ENCODE measurements around the gene HAS3.
A peak's percentile ranks its signal among the peaks of the same experiment; 100 is the strongest.
"Not testable (repeated sequence)": the region's sequence is repeated elsewhere in the genome, so short reads cannot be mapped to it uniquely, and the experiment has no call there.

The HAS3 gene

DNA sequence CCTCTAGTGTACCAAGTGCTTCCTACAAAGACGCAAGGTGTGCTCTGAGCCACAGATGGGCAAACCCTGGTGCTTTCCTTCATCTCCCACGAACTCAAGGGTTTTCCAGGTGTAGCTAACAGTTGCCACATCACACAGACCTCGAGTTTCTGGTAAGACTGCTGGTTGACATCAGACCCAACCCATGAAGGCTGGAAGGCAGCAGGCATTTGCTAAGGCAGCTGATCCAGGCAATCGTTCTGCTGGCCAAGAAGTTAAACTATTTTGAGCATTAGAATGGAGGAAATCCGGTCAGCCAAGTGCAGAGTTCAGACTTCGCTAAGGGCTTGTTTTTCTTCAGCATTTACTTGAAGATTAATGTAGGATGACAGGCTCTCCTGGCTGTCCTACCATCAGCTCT lies 11.5 kb downstream of the HAS3 start:
- no peak for DNase-seq (ENCODE audit: low read depth in 2 of 2)

DNA sequence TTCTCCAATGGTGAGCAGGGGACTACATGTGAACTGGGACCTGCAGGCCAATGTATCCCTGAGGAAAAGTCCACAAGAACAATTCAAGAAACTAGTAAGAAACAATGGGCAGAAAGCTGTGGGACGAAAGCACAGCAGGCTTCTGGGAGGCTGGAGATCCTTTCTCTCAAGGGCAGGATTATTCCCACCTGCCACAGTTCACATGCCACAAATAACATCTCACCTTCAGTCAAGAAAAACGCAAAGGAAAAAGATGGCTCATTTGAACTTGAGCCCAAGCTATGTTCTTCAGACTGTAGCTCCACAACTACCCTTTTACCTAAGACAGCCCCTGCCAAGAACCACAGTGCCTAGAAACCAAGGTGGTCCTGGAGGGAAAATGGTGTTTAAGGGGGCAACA lies 13.0 kb downstream of the HAS3 start:
- DNase-seq (ENCODE audit: low read depth in 2 of 2): no peak

DNA sequence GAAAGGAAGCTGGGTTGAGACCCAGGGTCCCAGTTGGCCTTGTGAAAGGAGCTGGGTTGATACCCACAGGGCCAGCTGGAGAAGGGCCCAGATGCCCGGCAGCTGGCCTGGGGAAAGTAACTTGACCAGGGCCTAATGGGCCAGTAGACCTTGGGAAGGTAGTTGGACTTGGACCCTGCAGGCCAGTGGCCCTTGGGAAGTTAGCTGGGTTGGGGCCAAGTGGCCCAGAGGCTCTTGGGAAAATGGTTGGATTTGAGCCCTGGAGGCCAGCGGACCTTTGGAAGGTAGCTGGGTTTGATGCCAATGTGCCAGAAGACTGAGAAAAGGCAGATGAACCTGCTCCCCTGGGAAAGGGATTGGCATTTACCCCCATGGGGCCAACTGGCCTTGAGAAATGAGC lies 13.5 kb downstream of the HAS3 start:
- no peak for DNase-seq (ENCODE audit: low read depth in 2 of 2)

DNA sequence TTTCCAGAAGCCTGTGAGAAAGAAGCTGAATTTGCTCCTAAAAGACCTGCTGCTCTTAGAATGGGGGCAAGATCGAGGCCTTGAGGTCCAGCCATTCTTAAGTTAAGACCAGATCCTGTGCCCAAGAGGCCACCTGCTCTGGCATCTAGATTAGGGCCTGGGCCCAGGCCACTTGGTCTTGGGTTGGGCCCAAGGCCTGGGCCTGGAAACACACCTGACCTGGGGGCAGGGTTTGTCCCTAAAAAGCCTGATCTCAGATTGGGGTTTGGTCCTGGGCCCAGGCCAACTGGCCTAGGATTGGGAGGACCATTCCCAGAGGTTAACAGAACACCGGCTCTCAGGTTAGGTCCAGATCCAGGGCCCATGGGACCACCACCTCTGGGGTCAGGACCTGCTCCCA lies 14.1 kb downstream of the HAS3 start:
- no peak for DNase-seq (ENCODE audit: low read depth in 2 of 2)

DNA sequence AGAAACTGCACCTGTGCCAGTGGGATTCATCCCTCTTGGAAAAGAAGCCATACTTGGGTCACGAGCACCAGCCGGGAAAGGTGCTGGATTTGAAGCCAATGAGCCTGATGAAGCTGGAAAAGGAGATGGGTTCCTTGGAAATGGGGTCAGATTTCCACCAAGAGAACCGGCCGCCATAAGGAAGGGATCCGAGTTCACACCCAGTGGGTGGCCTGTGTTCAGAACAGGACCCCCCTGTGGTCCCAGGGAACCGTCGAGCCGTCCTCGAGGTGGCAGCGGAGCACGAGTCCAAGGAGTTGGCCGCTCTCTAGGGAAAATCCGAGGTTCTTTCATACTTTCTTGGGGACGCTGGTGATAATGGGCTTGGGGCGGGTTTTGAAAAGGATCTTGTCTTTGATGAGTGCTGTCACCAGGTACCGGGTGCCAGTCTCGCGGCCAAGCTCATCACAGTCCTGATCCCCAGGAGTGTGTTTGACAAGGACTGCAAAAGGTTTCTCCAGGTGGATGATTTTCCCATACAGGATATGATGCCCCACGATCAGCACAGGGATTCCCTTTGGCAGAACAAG lies 14.7 kb downstream of the HAS3 start:
- no peak for DNase-seq (ENCODE audit: low read depth in 2 of 2)

DNA sequence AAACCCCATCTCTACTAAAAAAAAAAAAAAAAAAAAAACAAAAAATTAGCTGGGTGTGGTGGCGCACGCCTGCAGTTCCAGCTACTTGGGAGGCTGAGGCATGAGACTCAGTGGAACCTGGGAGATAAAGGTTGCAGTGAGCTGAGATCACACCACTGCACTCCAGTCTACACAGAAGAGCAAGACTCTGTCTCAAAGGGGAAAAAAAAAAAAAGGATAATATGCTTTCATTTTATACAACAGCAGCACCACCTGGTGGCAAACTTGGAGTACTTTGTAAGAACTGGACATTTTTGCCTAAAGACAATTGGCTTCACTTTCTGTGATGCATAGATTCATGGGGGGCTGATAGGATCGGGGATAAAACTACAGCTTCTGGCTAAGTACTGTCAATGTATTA lies 18.5 kb downstream of the HAS3 start:
- peak; percentile 38 to 44 for DNase-seq (ENCODE audit: low read depth in 2 of 2)

DNA sequence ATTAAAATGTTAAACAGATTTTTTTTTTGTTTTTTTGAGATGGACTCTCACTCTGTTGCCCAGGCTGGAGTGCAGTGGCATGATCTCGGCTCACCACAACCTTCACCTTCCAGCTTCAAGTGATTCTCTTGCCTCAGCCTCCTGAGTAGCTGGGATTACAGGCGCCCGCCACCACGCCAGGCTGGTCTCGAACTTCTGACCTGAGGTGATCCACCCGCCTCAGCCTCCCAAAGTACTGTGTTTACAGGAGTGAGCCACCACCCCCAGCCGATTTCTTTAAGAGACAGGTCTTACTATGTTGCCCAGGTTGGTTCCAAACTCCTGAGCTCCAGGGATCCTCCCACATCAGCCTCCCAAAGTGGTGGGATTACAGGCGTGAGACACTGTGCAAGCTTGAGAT lies 19.0 kb downstream of the HAS3 start:
- DNase-seq (ENCODE audit: low read depth in 2 of 2): not testable (repeated sequence)

DNA sequence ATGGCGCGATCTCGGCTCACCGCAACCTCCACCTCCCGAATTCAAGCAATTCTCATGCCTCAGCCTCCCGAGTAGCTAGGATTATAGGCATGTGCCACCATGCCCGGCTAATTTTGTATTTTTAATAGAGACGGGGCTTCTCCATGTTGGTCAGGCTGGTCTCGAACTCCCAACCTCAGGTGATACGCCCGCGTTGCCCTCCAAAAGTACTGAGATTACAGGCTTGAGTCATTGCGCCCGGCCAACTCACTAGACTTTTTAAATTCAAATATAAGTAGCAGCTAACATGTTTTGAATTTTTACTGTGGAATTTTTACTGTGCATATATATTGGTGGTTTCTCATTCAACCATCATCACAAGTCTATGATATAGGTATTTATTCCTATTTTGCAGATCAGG lies 19.5 kb downstream of the HAS3 start:
- not testable (repeated sequence) for DNase-seq (ENCODE audit: low read depth in 2 of 2)

DNA sequence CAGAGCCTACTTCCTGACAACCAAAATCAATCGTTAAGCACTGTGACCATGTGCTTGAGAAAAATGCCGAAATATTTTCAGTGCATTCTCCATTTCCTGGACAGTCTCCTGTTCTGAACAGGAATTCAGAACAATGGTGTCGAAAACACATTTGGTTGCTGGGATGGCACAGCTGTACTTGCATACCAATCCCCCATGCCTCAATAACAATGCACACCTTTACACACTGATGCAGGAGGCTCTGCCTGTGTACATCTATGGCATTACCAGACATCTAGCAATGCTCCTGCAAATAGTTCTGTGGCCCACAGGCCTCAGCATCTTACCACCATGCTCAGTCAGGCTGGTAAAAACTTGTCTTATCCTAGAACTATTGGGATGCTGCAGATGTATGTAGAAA lies 20.8 kb downstream of the HAS3 start:
- DNase-seq (ENCODE audit: low read depth in 2 of 2): no peak

DNA sequence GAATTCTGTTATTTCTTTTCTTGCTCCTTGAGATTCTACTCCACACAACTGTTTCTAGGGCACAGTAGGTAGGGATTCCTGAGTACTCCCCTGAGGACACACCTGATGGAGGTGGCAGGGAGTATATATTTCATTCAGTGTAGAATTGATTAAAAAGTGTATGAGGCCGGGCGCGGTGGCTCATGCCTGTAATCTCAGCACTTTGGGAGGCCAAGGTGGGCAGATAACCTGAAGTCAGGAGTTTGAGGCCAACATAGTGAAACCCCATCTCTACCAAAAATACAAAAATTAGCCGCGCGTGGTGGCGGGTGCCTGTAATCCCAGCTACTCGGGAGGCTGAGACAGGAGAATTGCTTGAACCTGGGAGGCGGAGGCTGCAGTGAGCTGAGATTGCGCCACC lies 21.3 kb downstream of the HAS3 start:
- DNase-seq (ENCODE audit: low read depth in 2 of 2): not testable (repeated sequence)

DNA sequence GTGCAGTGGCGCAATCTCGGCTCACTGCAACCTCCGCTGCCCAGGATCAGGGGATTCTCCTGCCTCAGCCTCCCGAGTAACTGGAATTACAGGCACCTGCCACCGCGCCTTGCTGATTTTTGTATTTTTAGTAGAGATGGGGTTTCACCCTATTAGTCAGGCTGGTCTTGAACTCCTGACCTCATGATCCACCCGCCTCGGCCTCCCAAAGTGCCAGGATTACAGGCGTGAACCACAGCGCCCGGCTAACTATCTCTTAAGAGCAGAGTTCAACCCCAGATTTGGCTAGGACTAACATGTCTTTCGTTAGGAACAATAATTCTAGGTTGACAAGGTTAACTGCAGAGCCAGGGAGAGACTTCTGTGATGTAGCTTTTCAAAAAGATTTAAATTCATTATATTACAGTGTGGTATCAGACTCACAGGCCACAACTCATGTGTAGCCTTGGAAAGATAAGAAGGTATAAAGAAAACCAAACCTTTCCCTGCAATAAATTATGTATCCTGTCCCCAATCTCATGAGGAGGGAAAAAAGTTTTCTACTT lies 22.6 kb downstream of the HAS3 start:
- no peak for DNase-seq (ENCODE audit: low read depth in 2 of 2)

DNA sequence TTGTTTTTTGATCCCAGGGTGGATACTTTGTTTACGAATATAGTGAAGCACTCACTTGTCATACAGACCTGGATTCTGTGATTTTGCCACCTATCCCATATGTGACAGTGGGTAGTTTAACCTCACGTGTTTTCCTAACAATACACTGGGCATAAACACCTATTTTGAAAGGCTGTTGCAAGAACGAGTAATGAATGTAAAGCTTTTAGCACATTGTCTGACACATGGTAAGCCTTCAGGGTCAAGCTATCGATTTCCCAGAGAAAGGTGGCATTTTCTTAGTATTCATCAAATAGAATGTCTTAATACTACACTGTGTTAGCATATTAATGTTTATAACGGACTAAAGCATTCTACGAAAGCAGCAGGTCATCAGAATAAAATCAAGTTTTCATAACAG lies 25.0 kb downstream of the HAS3 start:
- DNase-seq (ENCODE audit: low read depth in 2 of 2): no peak

DNA sequence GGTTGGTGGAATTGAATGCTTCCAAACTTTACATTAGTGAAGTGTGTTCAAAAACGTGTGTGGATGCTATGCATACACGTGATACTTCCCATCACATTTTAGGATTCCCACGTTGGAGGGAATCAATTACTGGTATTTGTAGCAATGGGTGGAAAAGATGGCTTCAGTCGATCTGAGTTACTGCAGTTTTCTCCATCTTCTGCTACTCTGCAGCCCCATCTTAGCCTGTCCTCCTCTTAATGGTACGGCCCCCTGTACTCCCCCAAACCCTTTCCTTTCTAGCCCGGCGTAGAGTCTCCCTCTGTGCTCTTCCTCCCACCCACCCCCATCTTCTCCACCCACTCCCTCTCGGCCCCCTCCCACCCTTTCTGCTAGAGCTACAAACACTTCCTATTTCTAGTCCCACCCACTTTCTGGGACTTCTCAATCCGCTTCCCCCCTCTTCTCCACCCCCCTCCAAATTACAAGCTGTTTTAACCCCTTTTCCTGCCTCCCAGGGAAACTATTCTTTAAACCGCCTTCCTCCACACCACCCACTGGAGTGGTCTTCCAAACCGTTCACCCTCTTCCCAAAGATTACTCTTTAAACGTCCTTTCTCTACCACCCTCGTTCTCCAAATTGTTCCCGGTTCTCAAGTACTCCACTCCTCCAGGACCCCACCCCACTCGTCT lies 25.9 kb downstream of the HAS3 start:
- no peak for DNase-seq (ENCODE audit: low read depth in 2 of 2)

DNA sequence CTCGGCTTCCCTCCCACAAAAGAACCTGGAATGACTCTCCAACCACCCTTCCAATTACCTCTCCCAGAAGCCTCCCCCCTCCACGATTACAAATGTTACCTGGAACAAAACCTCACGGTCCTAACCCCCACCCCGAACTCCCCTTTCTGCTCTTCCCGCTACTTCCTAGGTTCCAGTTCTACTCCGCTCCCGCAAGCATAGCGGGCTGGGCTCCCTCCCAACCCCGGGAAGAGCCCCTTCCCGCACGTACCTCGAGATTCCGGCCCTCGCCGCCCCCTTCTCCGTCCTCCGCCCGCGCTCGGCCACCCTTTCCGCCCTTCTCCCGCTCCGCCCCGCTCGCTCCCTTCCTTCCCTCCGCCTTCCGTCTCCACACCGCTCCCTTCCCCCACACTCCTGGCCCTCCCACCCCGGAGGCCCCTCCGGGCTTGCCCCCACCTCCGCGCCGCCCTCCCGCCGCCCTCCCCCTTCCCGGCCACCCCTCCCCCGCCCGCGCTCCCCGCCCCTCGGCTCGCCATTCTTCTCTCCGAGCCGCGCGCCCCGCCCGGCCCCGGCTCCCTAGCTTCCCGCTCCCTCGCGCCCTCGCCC lies 26.5 kb downstream of the HAS3 start:
- DNase-seq (ENCODE audit: low read depth in 2 of 2): peak; percentile 65 to 75

DNA sequence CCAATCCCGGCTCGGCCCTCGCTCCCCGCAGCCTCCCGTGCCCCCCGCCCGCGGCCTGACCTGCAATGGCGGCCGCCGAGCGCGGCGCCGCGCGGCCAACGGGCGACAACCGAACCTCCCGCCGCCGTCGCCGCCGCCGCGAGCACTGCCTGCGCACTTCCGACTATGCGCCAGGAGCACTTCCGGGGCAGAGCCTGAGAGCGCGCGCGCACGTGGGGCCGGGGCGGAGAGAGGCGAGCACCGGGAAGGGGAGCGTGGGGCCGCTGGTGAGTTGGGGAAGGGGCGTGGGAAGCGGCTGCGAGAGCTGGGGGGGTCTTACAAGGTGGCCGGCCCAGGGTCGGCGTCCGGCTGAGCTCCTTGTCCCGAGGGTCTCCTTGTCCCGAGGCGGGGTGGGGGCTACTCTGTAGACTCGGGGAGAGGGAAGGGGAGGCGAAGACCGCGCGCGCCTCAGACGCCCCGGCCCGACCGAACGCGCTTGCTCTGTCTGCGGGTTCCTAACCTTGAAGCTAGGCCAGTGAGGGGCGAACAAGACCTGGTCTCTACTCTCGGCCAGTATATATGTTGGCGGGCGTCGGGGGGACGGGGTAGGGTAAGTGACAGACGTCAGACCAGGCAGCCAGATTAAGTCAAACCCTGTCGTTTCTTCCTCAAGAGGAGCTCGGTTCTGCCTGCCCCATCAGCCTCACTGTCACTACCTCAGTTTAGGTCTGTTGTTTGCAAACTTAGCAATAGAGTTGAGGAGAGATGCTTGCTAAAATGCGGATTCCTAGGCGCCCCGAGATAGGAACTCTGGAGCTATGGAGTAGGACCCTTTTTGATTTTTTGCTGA lies 27.2 kb downstream of the HAS3 start, which contains the start of the genes CHTF8 and UTP4:
Gene CHTF8 (minus strand): TSS at position 165 of the 829 bp plus-strand sequence. CDS start 11,130 bp downstream, outside the sequence.
Gene UTP4 (plus strand): TSS at position 226 of the 829 bp plus-strand sequence. CDS start 811 bp downstream, outside the sequence.
- peak; percentile 78 to 80 for DNase-seq (ENCODE audit: low read depth in 2 of 2)

DNA sequence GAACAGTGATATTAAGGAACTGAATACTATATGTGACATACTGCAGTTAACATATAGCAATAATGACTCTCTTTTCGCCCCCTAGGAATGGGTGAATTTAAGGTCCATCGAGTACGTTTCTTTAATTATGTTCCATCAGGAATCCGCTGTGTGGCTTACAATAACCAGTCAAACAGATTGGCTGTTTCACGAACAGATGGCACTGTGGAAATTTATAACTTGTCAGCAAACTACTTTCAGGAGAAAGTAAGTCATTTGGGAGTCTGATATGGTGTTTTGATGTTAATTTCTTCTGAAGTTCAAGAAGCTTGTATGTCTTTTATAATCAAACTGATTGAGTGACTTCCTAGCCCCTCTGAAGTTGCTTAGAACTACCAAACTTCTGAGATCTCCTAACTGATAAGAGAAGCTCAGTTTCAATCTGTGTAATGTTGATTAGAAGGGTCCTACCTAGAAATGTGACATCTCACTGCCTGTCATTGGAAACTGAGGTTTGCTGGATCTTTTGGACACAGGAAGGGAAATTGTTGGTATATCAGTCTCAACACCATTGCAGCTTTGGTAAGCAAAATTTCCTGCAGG lies 28.0 kb downstream of the HAS3 start:
- DNase-seq (ENCODE audit: low read depth in 2 of 2): no peak

DNA sequence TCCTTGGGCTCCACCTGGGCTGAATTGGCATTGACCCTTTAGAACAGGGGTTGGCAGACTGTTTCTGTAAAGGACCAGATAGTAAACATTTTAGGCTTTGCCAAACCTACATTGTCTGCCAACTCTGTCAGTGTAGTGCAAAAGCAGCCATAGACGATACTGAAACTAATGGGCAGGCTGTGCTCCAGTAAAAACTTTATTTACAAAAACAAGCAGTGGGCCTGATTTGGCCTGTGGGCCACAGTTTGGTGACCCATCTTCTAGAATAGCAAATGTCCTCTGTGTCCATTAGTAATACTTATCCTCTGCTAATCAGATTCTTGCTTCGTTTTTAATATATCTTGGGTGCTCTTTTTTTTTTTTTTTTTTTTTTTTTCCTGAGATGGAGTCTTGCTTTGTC lies 33.2 kb downstream of the HAS3 start:
- DNase-seq (ENCODE audit: low read depth in 2 of 2): no peak

DNA sequence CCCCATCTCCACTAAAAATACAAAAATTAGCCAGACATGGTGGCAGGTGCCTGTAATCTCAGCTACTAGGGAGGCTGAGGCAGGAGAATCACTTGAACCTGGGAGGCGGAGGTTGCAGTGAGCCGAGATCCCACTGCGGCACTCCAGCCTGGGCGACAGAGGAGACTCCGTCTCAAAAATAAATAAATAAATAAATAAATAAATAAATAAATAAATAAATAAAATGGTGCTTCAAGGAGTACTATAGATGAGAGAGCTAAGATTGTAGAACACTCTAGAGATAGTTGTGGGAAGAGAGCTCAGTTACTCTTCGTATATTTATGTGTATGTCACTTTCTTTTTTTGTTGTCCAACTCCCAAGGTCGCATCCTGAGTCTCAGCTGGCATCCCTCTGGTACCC lies 34.0 kb downstream of the HAS3 start:
- DNase-seq (ENCODE audit: low read depth in 2 of 2): not testable (repeated sequence)

DNA sequence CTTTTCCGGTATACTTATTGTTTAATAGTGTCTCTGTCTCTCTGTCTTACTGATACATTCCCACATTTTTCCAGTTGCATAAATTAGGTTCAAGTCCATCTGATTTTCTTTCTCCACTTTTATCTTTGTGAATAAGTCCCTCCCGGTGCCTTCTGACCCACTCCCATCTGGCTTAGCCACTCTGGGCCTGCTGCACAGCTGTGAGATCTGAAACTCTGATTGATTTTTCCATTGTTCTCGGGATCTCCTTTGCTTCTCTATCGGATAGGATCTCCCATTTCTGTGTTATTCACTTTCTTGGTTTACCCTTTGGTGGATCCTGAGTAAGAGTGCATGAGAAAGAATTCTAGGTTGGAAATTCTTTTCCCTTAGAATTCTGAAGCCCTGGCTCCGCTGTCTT lies 35.6 kb downstream of the HAS3 start:
- DNase-seq (ENCODE audit: low read depth in 2 of 2): no peak

DNA sequence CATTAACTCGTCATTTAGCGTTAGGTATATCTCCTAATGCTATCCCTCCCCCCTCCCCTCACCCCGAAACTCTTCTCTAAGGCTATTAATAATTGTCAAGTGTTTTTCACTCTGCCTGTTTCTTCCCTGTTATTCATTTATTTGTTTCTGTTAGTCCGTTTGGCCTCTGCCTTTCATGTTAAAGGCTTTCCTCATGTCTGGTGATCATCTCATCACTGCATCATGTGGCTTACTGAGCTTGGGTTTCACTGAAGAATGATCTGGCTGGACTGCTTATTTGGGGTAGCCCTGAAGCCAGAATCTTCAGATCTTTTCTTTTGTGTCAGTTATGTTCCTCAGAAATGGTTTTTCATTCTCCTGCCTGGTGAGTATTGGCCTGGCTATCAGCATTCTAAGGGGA lies 36.5 kb downstream of the HAS3 start:
- DNase-seq (ENCODE audit: low read depth in 2 of 2): no peak

DNA sequence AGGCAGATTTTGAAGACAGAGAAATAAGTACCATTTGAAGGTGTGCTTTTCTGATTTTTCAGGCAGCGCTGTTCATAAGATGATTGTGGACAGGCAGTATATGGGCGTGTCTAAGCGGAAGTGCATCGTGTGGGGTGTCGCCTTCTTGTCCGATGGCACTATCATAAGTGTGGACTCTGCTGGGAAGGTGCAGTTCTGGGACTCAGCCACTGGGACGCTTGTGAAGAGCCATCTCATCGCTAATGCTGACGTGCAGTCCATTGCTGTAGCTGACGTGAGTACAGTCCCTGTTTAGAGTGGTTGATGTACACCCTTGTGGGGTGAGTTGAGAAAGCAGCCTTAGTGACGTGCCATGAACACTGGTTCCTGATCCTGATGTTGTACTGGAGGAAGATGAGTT lies 37.7 kb downstream of the HAS3 start:
- DNase-seq (ENCODE audit: low read depth in 2 of 2): no peak

DNA sequence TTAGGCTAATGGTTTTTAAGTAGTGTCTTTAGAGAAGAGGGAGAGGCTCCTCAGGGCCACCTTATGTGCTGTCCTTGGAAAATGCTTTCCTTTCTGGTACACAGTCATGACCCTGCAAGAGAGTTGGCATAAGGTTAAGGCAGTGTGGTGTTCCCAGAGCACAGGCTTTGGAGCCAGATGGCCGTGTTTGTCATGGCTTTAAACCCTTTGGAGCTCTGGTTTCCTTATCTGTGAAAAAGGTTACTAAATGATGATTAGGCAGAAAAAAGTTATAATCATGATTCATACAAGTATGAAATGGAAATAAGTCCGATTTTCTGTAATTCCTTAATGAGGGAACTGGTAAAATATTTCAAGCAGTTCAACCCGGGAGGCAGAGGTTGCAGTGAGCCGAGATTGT lies 40.2 kb downstream of the HAS3 start:
- no peak for DNase-seq (ENCODE audit: low read depth in 2 of 2)

Measured in activated CD4-positive, alpha-beta T cell treated with anti-CD3 and anti-CD28 coated beads for 24 hours (primary cell).